HepG2 (cell line): Measurements from ENCODE around the gene NCR3LG1. TPM values are rescaled to one million over a fixed set of nuclear protein-coding genes. Genes with fewer than 3 reads are reported as not detected.

ENCODE experiments used
- CENPX ChIP-seq: sonication (generic); formaldehyde crosslinking; IDR thresholded peaks from 2 replicates; pipeline ENCODE4 v1.9.0; 2021; ENCODE audit warnings: mild to moderate bottlenecking, missing genetic modification reagents, moderate library complexity
- GFI1 ChIP-seq: sonication (generic); formaldehyde crosslinking; IDR thresholded peaks from 2 replicates; pipeline ENCODE4 v1.5.0; 2020; ENCODE audit warnings: missing genetic modification reagents, mild to moderate bottlenecking, borderline replicate concordance
- HIVEP1 ChIP-seq: sonication (generic); formaldehyde crosslinking; IDR thresholded peaks from 2 replicates; pipeline ENCODE4 v1.4.0; 2020; ENCODE audit warnings: mild to moderate bottlenecking, missing genetic modification reagents
- HNF4A ChIP-seq: sonication (generic); formaldehyde crosslinking; IDR thresholded peaks from 2 replicates; pipeline ENCODE4 v1.4.0; 2020; ENCODE audit warnings: missing genetic modification reagents
- POGZ ChIP-seq: sonication (generic); formaldehyde crosslinking; IDR thresholded peaks from 2 replicates; pipeline ENCODE4 v1.4.0; 2020; ENCODE audit warnings: mild to moderate bottlenecking, missing genetic modification reagents
- RARA ChIP-seq: IDR thresholded peaks from 2 replicates; pipeline ENCODE4 v1.6.1; 2016; ENCODE audit warnings: missing genetic modification reagents, missing compliant biosample characterization
- RBM39 ChIP-seq: fragments of 200-400 bp; formaldehyde crosslinking; IDR thresholded peaks from one replicate; pipeline ENCODE4 v1.6.1; 2018; ENCODE audit warnings: antibody characterized with exemption, mild to moderate bottlenecking, low read depth, low read length; ENCODE audit not compliant: poor library complexity, severe bottlenecking
- ZFP36 ChIP-seq: fragments of 150-350 bp; IDR thresholded peaks from 2 replicates; pipeline ENCODE4 v1.6.1; 2018; ENCODE audit warnings: borderline replicate concordance, low read length, low read depth; ENCODE audit not compliant: partially characterized antibody
- ZNF282 ChIP-seq: fragments of 450-650 bp; IDR thresholded peaks from 2 replicates; pipeline ENCODE4 v1.6.1; 2018; ENCODE audit not compliant: partially characterized antibody
- ZNF432 ChIP-seq: sonication (generic); formaldehyde crosslinking; IDR thresholded peaks from 2 replicates; pipeline ENCODE4 v1.5.0; 2020; ENCODE audit warnings: missing genetic modification reagents, mild to moderate bottlenecking, borderline replicate concordance
- ZNF441 ChIP-seq: sonication (generic); formaldehyde crosslinking; IDR thresholded peaks from 2 replicates; pipeline ENCODE4 v1.7.0; 2021; ENCODE audit warnings: missing genetic modification reagents, borderline replicate concordance
- ZNF564 ChIP-seq: sonication (generic); formaldehyde crosslinking; IDR thresholded peaks from 2 replicates; pipeline ENCODE4 v1.8.1; 2023; ENCODE audit warnings: mild to moderate bottlenecking, missing genetic modification reagents
- ZNF629 ChIP-seq: sonication (generic); formaldehyde crosslinking; conservative IDR thresholded peaks from 2 replicates; pipeline ENCODE4 v1.5.0; 2020; ENCODE audit warnings: missing genetic modification reagents
- ZNF773 ChIP-seq: sonication (generic); formaldehyde crosslinking; IDR thresholded peaks from 2 replicates; pipeline ENCODE4 v1.4.0; 2020; ENCODE audit warnings: missing genetic modification reagents, borderline replicate concordance
- polyA plus RNA-seq, 8 experiments: library from polyadenylated mRNA; depleted of rRNA in 3 of 8; stranded (reverse) in 7 of 8; unstranded in 1 of 8; fragments of >200 nt; fragmentation: Illumina TruSeq in 4 of 8; extraction: Trizol in 4 of 8; gene quantifications; 2 replicates each; pipeline versions ENCODE4 v1.2.1 to v1.2.3, GENCODE V29; 2011 to 2016; ENCODE audit warnings: low read depth in 4 of 8, missing spikeins in 1 of 8, mixed read lengths in 1 of 8; ENCODE audit not compliant: insufficient read depth in 1 of 8
- total RNA-seq, 5 experiments: library from RNA; depleted of rRNA; stranded (reverse); fragments of >200 nt; fragmentation: Illumina TruSeq; extraction: Trizol; gene quantifications; 2 replicates each; pipeline ENCODE4 v1.2.3, GENCODE V29; 2016; ENCODE audit warnings: low read depth in 1 of 5
- TF ChIP-seq, protein P1 (sequence below): sonication (generic); formaldehyde crosslinking; IDR thresholded peaks from 2 replicates; pipeline ENCODE4 v1.5.0; 2020; ENCODE audit warnings: mild to moderate bottlenecking, missing genetic modification reagents, borderline replicate concordance
- TF ChIP-seq, protein P2 (sequence below): sonication (generic); formaldehyde crosslinking; IDR thresholded peaks from 2 replicates; pipeline ENCODE4 v1.4.0; 2020; ENCODE audit warnings: missing genetic modification reagents, borderline replicate concordance
- TF ChIP-seq, protein P3 (sequence below): sonication (generic); formaldehyde crosslinking; IDR thresholded peaks from 2 replicates; pipeline ENCODE4 v1.5.1; 2020; ENCODE audit warnings: missing genetic modification reagents, mild to moderate bottlenecking, borderline replicate concordance

NCR3LG1 gene
- total and polyA plus RNA-seq, 2 of the 13 experiments (the other 11 are each of a cell fraction or from before 2014, with no cell fraction given), result 16.1 to 25.1 TPM

DNA sequence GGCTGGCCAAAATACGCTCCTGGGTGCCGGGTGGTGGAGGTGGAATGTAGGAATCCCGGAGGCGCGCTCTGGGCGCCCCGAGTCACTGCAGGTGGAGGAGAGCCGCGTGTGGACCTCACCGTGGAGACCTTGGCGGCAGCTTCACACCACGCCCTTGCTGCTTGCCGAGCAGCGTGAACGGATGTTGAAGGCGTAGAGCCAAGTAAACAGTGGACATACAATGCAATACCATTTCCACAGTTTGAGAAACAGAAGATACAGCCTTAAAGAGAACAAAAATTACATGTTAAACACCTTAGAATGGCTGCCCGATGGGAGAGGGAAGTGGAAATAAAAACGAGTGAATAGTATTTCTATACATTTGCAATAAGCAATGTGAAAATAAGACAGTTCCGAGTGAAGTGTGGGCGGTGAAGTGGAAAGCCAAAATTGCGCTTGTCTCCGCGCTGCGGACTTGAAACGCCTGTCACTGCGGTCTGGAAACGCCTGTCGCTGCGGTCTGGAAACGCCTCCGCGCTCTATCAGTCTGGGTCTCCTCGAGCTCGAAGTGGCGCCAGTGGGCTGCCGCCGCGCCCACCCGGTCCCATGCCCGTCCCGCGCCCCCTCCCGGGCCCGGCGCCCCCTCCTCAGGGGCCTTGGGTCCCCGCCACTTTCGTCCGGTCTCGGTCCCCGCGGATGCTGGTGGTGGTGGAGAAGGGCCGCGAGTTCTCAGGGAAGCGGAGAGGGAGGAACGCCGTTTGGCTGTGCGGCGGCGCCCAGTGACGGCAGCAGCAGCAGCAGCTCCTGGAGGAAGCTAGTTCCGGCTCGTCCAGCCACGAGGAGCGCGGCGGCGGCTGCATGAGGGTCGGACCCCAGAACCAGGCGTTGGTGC is 1.6 kb downstream of the NCR3LG1 start (continued):
- TF ChIP-seq HIVEP1 (peak; percentile 80), ZNF441 (CRISPR knock-in tag) (peak; percentile 69; the same call in 1 of the 2 replicates), RARA (peak; percentile 30; the same call in 1 of the 2 replicates), HNF4A (CRISPR knock-in tag) (peak; percentile 92), ZNF282 (no peak), CENPX (no peak), ZFP36 (no peak), ZNF629 (CRISPR knock-in tag) (peak; percentile 17; the same call in 1 of the 2 replicates), ZNF773 (CRISPR knock-in tag) (no peak), POGZ (peak; percentile 83), RBM39 (peak; percentile 86), GFI1 (CRISPR knock-in tag) (peak; percentile 65), ZNF432 (CRISPR knock-in tag) (no peak), ZNF564 (CRISPR knock-in tag) (peak; percentile 88)
- TF ChIP-seq, protein P1, sequence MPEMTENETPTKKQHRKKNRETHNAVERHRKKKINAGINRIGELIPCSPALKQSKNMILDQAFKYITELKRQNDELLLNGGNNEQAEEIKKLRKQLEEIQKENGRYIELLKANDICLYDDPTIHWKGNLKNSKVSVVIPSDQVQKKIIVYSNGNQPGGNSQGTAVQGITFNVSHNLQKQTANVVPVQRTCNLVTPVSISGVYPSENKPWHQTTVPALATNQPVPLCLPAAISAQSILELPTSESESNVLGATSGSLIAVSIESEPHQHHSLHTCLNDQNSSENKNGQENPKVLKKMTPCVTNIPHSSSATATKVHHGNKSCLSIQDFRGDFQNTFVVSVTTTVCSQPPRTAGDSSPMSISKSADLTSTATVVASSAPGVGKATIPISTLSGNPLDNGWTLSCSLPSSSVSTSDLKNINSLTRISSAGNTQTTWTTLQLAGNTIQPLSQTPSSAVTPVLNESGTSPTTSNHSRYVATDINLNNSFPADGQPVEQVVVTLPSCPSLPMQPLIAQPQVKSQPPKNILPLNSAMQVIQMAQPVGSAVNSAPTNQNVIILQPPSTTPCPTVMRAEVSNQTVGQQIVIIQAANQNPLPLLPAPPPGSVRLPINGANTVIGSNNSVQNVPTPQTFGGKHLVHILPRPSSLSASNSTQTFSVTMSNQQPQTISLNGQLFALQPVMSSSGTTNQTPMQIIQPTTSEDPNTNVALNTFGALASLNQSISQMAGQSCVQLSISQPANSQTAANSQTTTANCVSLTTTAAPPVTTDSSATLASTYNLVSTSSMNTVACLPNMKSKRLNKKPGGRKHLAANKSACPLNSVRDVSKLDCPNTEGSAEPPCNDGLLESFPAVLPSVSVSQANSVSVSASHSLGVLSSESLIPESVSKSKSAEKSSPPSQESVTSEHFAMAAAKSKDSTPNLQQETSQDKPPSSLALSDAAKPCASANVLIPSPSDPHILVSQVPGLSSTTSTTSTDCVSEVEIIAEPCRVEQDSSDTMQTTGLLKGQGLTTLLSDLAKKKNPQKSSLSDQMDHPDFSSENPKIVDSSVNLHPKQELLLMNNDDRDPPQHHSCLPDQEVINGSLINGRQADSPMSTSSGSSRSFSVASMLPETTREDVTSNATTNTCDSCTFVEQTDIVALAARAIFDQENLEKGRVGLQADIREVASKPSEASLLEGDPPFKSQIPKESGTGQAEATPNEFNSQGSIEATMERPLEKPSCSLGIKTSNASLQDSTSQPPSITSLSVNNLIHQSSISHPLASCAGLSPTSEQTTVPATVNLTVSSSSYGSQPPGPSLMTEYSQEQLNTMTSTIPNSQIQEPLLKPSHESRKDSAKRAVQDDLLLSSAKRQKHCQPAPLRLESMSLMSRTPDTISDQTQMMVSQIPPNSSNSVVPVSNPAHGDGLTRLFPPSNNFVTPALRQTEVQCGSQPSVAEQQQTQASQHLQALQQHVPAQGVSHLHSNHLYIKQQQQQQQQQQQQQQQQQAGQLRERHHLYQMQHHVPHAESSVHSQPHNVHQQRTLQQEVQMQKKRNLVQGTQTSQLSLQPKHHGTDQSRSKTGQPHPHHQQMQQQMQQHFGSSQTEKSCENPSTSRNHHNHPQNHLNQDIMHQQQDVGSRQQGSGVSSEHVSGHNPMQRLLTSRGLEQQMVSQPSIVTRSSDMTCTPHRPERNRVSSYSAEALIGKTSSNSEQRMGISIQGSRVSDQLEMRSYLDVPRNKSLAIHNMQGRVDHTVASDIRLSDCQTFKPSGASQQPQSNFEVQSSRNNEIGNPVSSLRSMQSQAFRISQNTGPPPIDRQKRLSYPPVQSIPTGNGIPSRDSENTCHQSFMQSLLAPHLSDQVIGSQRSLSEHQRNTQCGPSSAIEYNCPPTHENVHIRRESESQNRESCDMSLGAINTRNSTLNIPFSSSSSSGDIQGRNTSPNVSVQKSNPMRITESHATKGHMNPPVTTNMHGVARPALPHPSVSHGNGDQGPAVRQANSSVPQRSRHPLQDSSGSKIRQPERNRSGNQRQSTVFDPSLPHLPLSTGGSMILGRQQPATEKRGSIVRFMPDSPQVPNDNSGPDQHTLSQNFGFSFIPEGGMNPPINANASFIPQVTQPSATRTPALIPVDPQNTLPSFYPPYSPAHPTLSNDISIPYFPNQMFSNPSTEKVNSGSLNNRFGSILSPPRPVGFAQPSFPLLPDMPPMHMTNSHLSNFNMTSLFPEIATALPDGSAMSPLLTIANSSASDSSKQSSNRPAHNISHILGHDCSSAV (CRISPR knock-in tag), result no peak
- TF ChIP-seq, protein P2, sequence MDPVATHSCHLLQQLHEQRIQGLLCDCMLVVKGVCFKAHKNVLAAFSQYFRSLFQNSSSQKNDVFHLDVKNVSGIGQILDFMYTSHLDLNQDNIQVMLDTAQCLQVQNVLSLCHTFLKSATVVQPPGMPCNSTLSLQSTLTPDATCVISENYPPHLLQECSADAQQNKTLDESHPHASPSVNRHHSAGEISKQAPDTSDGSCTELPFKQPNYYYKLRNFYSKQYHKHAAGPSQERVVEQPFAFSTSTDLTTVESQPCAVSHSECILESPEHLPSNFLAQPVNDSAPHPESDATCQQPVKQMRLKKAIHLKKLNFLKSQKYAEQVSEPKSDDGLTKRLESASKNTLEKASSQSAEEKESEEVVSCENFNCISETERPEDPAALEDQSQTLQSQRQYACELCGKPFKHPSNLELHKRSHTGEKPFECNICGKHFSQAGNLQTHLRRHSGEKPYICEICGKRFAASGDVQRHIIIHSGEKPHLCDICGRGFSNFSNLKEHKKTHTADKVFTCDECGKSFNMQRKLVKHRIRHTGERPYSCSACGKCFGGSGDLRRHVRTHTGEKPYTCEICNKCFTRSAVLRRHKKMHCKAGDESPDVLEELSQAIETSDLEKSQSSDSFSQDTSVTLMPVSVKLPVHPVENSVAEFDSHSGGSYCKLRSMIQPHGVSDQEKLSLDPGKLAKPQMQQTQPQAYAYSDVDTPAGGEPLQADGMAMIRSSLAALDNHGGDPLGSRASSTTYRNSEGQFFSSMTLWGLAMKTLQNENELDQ, result no peak
- TF ChIP-seq, protein P3, sequence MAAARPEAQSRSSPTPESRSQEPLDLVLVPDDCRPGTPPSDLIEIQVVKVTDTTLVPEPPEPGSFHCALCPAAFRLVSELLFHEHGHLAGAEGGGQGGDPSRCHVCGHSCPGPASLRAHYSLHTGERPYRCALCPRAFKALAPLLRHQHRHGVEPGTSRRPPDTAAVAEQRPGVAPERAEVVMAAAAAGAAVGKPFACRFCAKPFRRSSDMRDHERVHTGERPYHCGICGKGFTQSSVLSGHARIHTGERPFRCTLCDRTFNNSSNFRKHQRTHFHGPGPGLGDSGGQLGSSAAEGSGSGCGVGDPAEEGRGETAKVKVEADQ (CRISPR knock-in tag), result no peak; the same call in 1 of the 2 replicates
